RWPE2 (cell line): Measurements from ENCODE around the gene PGBD5.

Experiments
- ATAC-seq: fragments of 200-7000 bp; cut with Tn5 transposase; 3 replicates; pipeline ENCODE4 v1.9.1; 2021; ENCODE audit warnings: low read depth
- DNase-seq: peaks from one replicate; pipeline ENCODE4 v3.0.0-alpha.2; 2020; ENCODE audit warnings: low spot score
- H3K27ac ChIP-seq: fragments of 450-650 bp; 2 replicates; pipeline ENCODE4 v1.5.1; 2017; ENCODE audit warnings: mild to moderate bottlenecking; ENCODE audit not compliant: poor library complexity, severe bottlenecking
- H3K27me3 ChIP-seq: fragments of 250-450 bp; sonication (Bioruptor Pico); 2 replicates; pipeline ENCODE4 v1.5.1; 2021; ENCODE audit warnings: mild to moderate bottlenecking, moderate library complexity; ENCODE audit not compliant: insufficient read depth, poor library complexity, severe bottlenecking
- H3K36me3 ChIP-seq: fragments of 250-450 bp; sonication (Bioruptor Pico); 2 replicates; pipeline ENCODE4 v1.5.1; 2020; ENCODE audit warnings: low read depth, mild to moderate bottlenecking, moderate library complexity
- H3K4me1 ChIP-seq: fragments of 250-450 bp; sonication (Bioruptor Pico); 2 replicates; pipeline ENCODE4 v1.5.1; 2021; ENCODE audit warnings: mild to moderate bottlenecking, moderate library complexity; ENCODE audit not compliant: insufficient read depth, poor library complexity, severe bottlenecking
- H3K4me3 ChIP-seq: fragments of 250-450 bp; sonication (Bioruptor Pico); 2 replicates; pipeline ENCODE4 v1.5.1; 2021; ENCODE audit warnings: mild to moderate bottlenecking, moderate library complexity; ENCODE audit not compliant: severe bottlenecking
- H3K9me3 ChIP-seq: fragments of 250-450 bp; sonication (Bioruptor Pico); 2 replicates; pipeline ENCODE4 v1.5.1; 2021; ENCODE audit warnings: mild to moderate bottlenecking, moderate library complexity; ENCODE audit not compliant: severe bottlenecking
- CTCF ChIP-seq: fragments of 450-650 bp; IDR thresholded peaks from one replicate; pipeline ENCODE4 v1.5.1; 2017; ENCODE audit warnings: mild to moderate bottlenecking, moderate library complexity; ENCODE audit not compliant: poor library complexity, severe bottlenecking

Gene PGBD5

GRCh38 chr1:230313453-230314141, 112.5 kb downstream of the PGBD5 start:
- Histone ChIP-seq H3K4me3 (no peak overlapping the region), H3K9me3 (no peaks in the 10 kb centered on the region), H3K27ac (no peak overlapping the region), H3K27me3 (no peaks in the 10 kb centered on the region), H3K36me3 (no peaks in the 10 kb centered on the region), H3K4me1 (no peaks in the 10 kb centered on the region)
- no peak for TF ChIP-seq CTCF
- ATAC-seq (no peak), DNase-seq (no peak)

GRCh38 chr1:230312676-230313075, 113.5 kb downstream of the PGBD5 start:
- ATAC-seq (no peak), DNase-seq (no peak)
- TF ChIP-seq CTCF = no peak
- Histone ChIP-seq H3K36me3 (no peaks in the 10 kb centered on the region), H3K27ac (no peak overlapping the region), H3K4me1 (peaks cover 8% of the 10 kb centered on the region), H3K27me3 (no peaks in the 10 kb centered on the region), H3K4me3 (no peak overlapping the region), H3K9me3 (no peaks in the 10 kb centered on the region)

- no peak overlapping the region for H3K27ac ChIP-seq
- no peaks in the 10 kb centered on the region for H3K27me3 ChIP-seq
- no peaks in the 10 kb centered on the region for H3K36me3 ChIP-seq
- ATAC-seq = peak; percentile 56
- no peaks in the 10 kb centered on the region for H3K9me3 ChIP-seq
- peak; percentile 78 for TF ChIP-seq CTCF
- H3K4me3 ChIP-seq = no peak overlapping the region
- DNase-seq = no peak
- H3K4me1 ChIP-seq = peaks cover 13% of the 10 kb centered on the region
Observed at GRCh38 chr1:230310381-230311163, 115.6 kb downstream of the PGBD5 start.

GRCh38 chr1:230309646-230310177, 116.4 kb downstream of the PGBD5 start:
- ATAC-seq (no peak), DNase-seq (no peak)
- Histone ChIP-seq H3K36me3 (no peaks in the 10 kb centered on the region), H3K4me1 (peaks cover 13% of the 10 kb centered on the region), H3K4me3 (no peak overlapping the region), H3K27ac (no peak overlapping the region), H3K9me3 (no peaks in the 10 kb centered on the region), H3K27me3 (no peaks in the 10 kb centered on the region)
- TF ChIP-seq CTCF = no peak
